HCT116 (cell line): ENCODE measurements around the gene NEURL3. TPM values are rescaled to one million over a fixed set of nuclear protein-coding genes. Genes with fewer than 3 reads are reported as not detected.
A peak's percentile ranks its signal among the peaks of the same experiment; 100 is the strongest.

ENCODE experiments used
- ATAC-seq: fragments of 200-7000 bp; cut with Tn5 transposase; 2 replicates; pipeline ENCODE4 v1.9.1; 2020; ENCODE audit warnings: mild to moderate bottlenecking, moderate library complexity
- BruUV-seq: library from RNA; stranded (reverse); fragments of 400-500 nt; replicated peaks from 2 replicates; lab custom pipeline; 2021; lab: Mats Ljungman, UMichigan
- CTCF ChIA-PET: fragments of 300-600 bp; sonication (Branson Sonifier 250); formaldehyde crosslinking; loops from one replicate; lab custom pipeline; 2021; ENCODE audit warnings: antibody characterized with exemption; lab: Charles Lee
- POLR2A ChIA-PET: fragments of 300-600, 350-600 bp; sonication (Branson Sonifier 250); formaldehyde crosslinking; loops from one replicate; lab custom pipeline; 2021; ENCODE audit warnings: antibody characterized with exemption; lab: Charles Lee
- RAD21 ChIA-PET, 2 experiments: fragments of 300-600 bp; sonication (Branson Sonifier 250); formaldehyde crosslinking; loops; one replicate each; lab custom pipeline; 2023; ENCODE audit warnings: low total read pairs in 2 of 2; ENCODE audit not compliant: uncharacterized antibody in 2 of 2, unreplicated experiment in 2 of 2, low non-redundant PET in 1 of 2; lab: Charles Lee
- DNase-seq: peaks from one replicate; pipeline ENCODE4 v3.0.0-alpha.2; 2010; ENCODE audit warnings: low read depth, low spot score
- H2AFZ ChIP-seq: fragments of 200-600 bp; shearing (Covaris generic), sonication (generic); 2 replicates; pipeline ENCODE4 v1.6.1; 2017; ENCODE audit warnings: low read depth, mixed run types, mixed read lengths, antibody characterized with exemption, low read length; ENCODE audit not compliant: poor library complexity, severe bottlenecking
- H3K27ac ChIP-seq: 2 replicates; pipeline ENCODE4 v1.5.1; 2012; ENCODE audit warnings: low read depth, low read length
- H3K27me3 ChIP-seq: fragments of 200-600 bp; sonication (generic); 2 replicates; pipeline ENCODE4 v1.6.1; 2016; ENCODE audit warnings: mixed run types, low read length, mixed read lengths; ENCODE audit not compliant: insufficient read depth
- H3K36me3 ChIP-seq, 2 experiments: fragments of 200-500 bp in 1 of 2; fragments of 200-600 bp in 1 of 2; sonication (Bioruptor generic) in 1 of 2; sonication (generic) in 1 of 2; 2 replicates each; pipeline versions ENCODE4 v1.5.1 to v1.6.1; 2014 to 2016; ENCODE audit warnings: low read length in 2 of 2, inconsistent platforms in 1 of 2, mixed read lengths in 1 of 2, mixed run types in 1 of 2; ENCODE audit not compliant: insufficient read depth in 2 of 2, control insufficient read depth in 1 of 2
- H3K4me1 ChIP-seq, 2 experiments: fragments of 200-600 bp in 1 of 2; sonication (generic) in 1 of 2; 2 replicates each; pipeline versions ENCODE4 v1.5.1 to v1.6.1; 2012 to 2017; ENCODE audit warnings: low read length in 2 of 2, inconsistent platforms in 1 of 2, mild to moderate bottlenecking in 1 of 2, mixed read lengths in 1 of 2, mixed run types in 1 of 2, moderate library complexity in 1 of 2; ENCODE audit not compliant: insufficient read depth in 2 of 2, control insufficient read depth in 1 of 2
- H3K4me2 ChIP-seq: fragments of 200-600 bp; sonication (generic); 2 replicates; pipeline ENCODE4 v1.6.1; 2017; ENCODE audit warnings: mixed run types, low read length, mixed read lengths
- H3K4me3 ChIP-seq, 2 experiments: fragments of 200-600 bp in 1 of 2; sonication (generic) in 1 of 2; replicated peaks in 1 of 2; 2 replicates each; pipeline ENCODE4 v1.5.1; 2011 to 2016; ENCODE audit warnings: low read length in 2 of 2, control low read depth in 1 of 2, low read depth in 1 of 2, mild to moderate bottlenecking in 1 of 2, mixed read lengths in 1 of 2, mixed run types in 1 of 2
- H3K79me2 ChIP-seq: fragments of 200-600 bp; sonication (generic); 2 replicates; pipeline ENCODE4 v1.6.1; 2017; ENCODE audit warnings: mild to moderate bottlenecking, mixed run types, low read length, moderate library complexity, mixed read lengths; ENCODE audit not compliant: insufficient read depth
- H3K9ac ChIP-seq: fragments of 200-600 bp; sonication (generic); 2 replicates; pipeline ENCODE4 v1.6.1; 2016; ENCODE audit warnings: low read length, mixed read lengths
- H3K9me2 ChIP-seq: fragments of 200-600 bp; sonication (generic), shearing (Covaris generic); 2 replicates; pipeline ENCODE4 v1.6.1; 2017; ENCODE audit warnings: mixed run types, mild to moderate bottlenecking, moderate library complexity; ENCODE audit not compliant: insufficient read depth
- H3K9me3 ChIP-seq, 2 experiments: fragments of 200-500 bp in 1 of 2; fragments of 200-600 bp in 1 of 2; sonication (Bioruptor generic) in 1 of 2; sonication (generic) in 1 of 2; 2 replicates each; pipeline ENCODE4 v1.6.1; 2014 to 2017; ENCODE audit warnings: low read length in 2 of 2, mixed read lengths in 2 of 2, inconsistent platforms in 1 of 2, low read depth in 1 of 2, mild to moderate bottlenecking in 1 of 2, mixed run types in 1 of 2, moderate library complexity in 1 of 2; ENCODE audit not compliant: control insufficient read depth in 1 of 2, insufficient read depth in 1 of 2
- H4K20me1 ChIP-seq: fragments of 200-600 bp; sonication (generic), shearing (Covaris generic); 2 replicates; pipeline ENCODE4 v1.6.1; 2017; ENCODE audit warnings: mixed run types, mild to moderate bottlenecking, moderate library complexity; ENCODE audit not compliant: insufficient read depth
- ATF3 ChIP-seq: IDR thresholded peaks from 2 replicates; pipeline ENCODE4 v1.6.1; 2012
- CBX3 ChIP-seq: IDR thresholded peaks from 2 replicates; pipeline ENCODE4 v1.6.1; 2012; ENCODE audit warnings: low read depth
- CEBPB ChIP-seq: IDR thresholded peaks from 2 replicates; pipeline ENCODE4 v1.6.1; 2012; ENCODE audit warnings: low read depth
- CTCF ChIP-seq, 3 experiments: fragments of 200-600 bp in 1 of 3; sonication (generic) in 1 of 3; IDR thresholded peaks in 2 of 3; conservative IDR thresholded peaks in 1 of 3; 2 replicates each; pipeline ENCODE4 v1.5.1; 2012 to 2017; ENCODE audit warnings: low read depth in 2 of 3, low read length in 2 of 3, antibody characterized with exemption in 1 of 3, borderline replicate concordance in 1 of 3, control low read depth in 1 of 3, mild to moderate bottlenecking in 1 of 3, mixed read lengths in 1 of 3, mixed run types in 1 of 3, moderate library complexity in 1 of 3; ENCODE audit not compliant: insufficient read depth in 1 of 3
- EZH2phosphoT487 ChIP-seq: fragments of 200-600 bp; IDR thresholded peaks from 2 replicates; pipeline ENCODE4 v1.6.1; 2018; ENCODE audit warnings: antibody characterized with exemption, borderline replicate concordance
- JUND ChIP-seq: IDR thresholded peaks from 2 replicates; pipeline ENCODE4 v1.6.1; 2012
- POLR2AphosphoS5 ChIP-seq: IDR thresholded peaks from 2 replicates; pipeline ENCODE4 v1.6.1; 2011; ENCODE audit warnings: mild to moderate bottlenecking, low read depth, low read length, moderate library complexity
- RAD21 ChIP-seq: IDR thresholded peaks from 2 replicates; pipeline ENCODE4 v1.6.1; 2012; ENCODE audit warnings: low read depth, mild to moderate bottlenecking
- REST ChIP-seq: IDR thresholded peaks from 2 replicates; pipeline ENCODE4 v1.6.1; 2012; ENCODE audit warnings: low read depth
- YY1 ChIP-seq: IDR thresholded peaks from 2 replicates; pipeline ENCODE4 v1.6.1; 2011; ENCODE audit warnings: low read length, low read depth, moderate library complexity, mild to moderate bottlenecking; ENCODE audit not compliant: insufficient replicate concordance; ENCODE audit errors: extremely low read depth
- ZFX ChIP-seq: fragments of 450-650 bp; IDR thresholded peaks from 2 replicates; pipeline ENCODE4 v1.6.1; 2017
- intact Hi-C: fragments of 100-400 bp; cut with micrococcal nuclease; formaldehyde crosslinking; loops from 2 replicates; pipeline ENCODE4 v1.10.0; 2022
- total RNA-seq: library from RNA; stranded (reverse); gene quantifications from one replicate; pipeline ENCODE4 v1.2.1, GENCODE V29; 2021; ENCODE audit not compliant: unreplicated experiment

NEURL3 gene
- total RNA-seq, 1 experiment from 2014 or later: not detected

- H3K36me3 ChIP-seq: no peaks in the 10 kb centered on the region
- peak overlapping the region; percentile 97 for H2AFZ ChIP-seq
- no peaks in the 10 kb centered on the region for H4K20me1 ChIP-seq
- CTCF ChIA-PET: interaction anchor here (0.9 to 4.4 kb wide), 17 partner anchors 10 to 516 kb away, joined by 3 to 140 read pairs (median 5); partner anchors contain the start of genes ASTL, NCAPH and SNRNP200
- RAD21 ChIA-PET: interaction anchor here (0.6 to 3.0 kb wide), 5 partner anchors 46 to 233 kb away, joined by 3 to 28 read pairs (median 5); no protein-coding TSS in a partner anchor
- ATAC-seq: no peak
- intact Hi-C loops: loop anchor here (1.0 to 5.0 kb wide), 5 partner anchors 101 to 236 kb away; partner anchors contain the start of genes NCAPH and SNRNP200
- peak overlapping the region; percentile 48 for H3K4me2 ChIP-seq
- POLR2A ChIA-PET: interaction anchor here (1.8 kb wide), 1 partner anchor 101 kb away, joined by 6 read pairs; no protein-coding TSS in a partner anchor
- H3K9me2 ChIP-seq: no peaks in the 10 kb centered on the region
- no peaks in the 10 kb centered on the region for H3K79me2 ChIP-seq
- H3K9me3 ChIP-seq: no peaks in the 10 kb centered on the region
- H3K9ac ChIP-seq: no peak overlapping the region
- no peaks in the 10 kb centered on the region; the same call in 1 of the 2 replicates for H3K27me3 ChIP-seq
- DNase-seq: no peak
- BruUV-seq: no TSS peak
- TF ChIP-seq ATF3: no peak
- no peak for TF ChIP-seq CEBPB
- H3K4me1 ChIP-seq: peaks cover 17 to 46% of the 10 kb centered on the region in 2 experiments
- no peak overlapping the region for H3K4me3 ChIP-seq
- H3K27ac ChIP-seq: no peak overlapping the region
Measured at GRCh38 chr2:96508521-96509113, 3.5 kb upstream of the NEURL3 start.

GRCh38 chr2:96507957-96508520, 2.9 kb upstream of the NEURL3 start:
- peaks cover 17 to 46% of the 10 kb centered on the region in 2 experiments for H3K4me1 ChIP-seq
- DNase-seq: peak; percentile 13
- no peaks in the 10 kb centered on the region for H3K9me2 ChIP-seq
- CTCF ChIA-PET: interaction anchor here (0.9 to 4.4 kb wide), 2 partner anchors 101 to 515 kb away, joined by 3 to 140 read pairs; no protein-coding TSS in a partner anchor
- H4K20me1 ChIP-seq: no peaks in the 10 kb centered on the region
- POLR2A ChIA-PET: interaction anchor here (1.8 kb wide), 1 partner anchor 100 kb away, joined by 6 read pairs; no protein-coding TSS in a partner anchor
- H3K4me3 ChIP-seq: no peak overlapping the region
- no peak overlapping the region for H3K9ac ChIP-seq
- H2AFZ ChIP-seq: peak overlapping the region; percentile 31
- H3K36me3 ChIP-seq: no peaks in the 10 kb centered on the region
- TF ChIP-seq ZFX (no peak), POLR2AphosphoS5 (no peak), EZH2phosphoT487 (no peak), JUND (no peak), YY1 (peak; percentile 38), CTCF (IDR thresholded peaks at IDR 0.05 in 2 of 3, conservative IDR thresholded peaks at IDR 0.05 in 1 of 3; ENCODE audit: borderline replicate concordance in 1 of 3, insufficient read depth in 1 of 3, low read depth in 2 of 3, low read length in 2 of 3) (peak; percentile 87 to 91 (median 89)), CBX3 (no peak), REST (no peak), RAD21 (peak; percentile 94)
- TF ChIP-seq, all 23 proteins: peak for 3
- Histone ChIP-seq H3K27ac (no peak overlapping the region), H3K9me3 (no peaks in the 10 kb centered on the region), H3K79me2 (no peaks in the 10 kb centered on the region), H3K27me3 (no peaks in the 10 kb centered on the region; the same call in 1 of the 2 replicates), H3K4me2 (peak overlapping the region; percentile 48)
- intact Hi-C loops: loop anchor here (2.0 to 5.0 kb wide), 3 partner anchors 149 to 236 kb away; partner anchors contain the start of gene NCAPH
- RAD21 ChIA-PET: interaction anchor here (2.0 to 3.0 kb wide), 2 partner anchors 100 kb away, joined by 20 to 28 read pairs; no protein-coding TSS in a partner anchor
- ATAC-seq: peak; percentile 78
- no TSS peak for BruUV-seq
